Kasumi-1 (cell line): Measurements from ENCODE around the gene CALD1.
A peak's percentile ranks its signal among the peaks of the same experiment; 100 is the strongest.

Source experiments
- DNase-seq, 2 experiments: peaks; one replicate each; lab custom pipeline; 2025; lab: John Stamatoyannopoulos, UW

CALD1 gene

DNA sequence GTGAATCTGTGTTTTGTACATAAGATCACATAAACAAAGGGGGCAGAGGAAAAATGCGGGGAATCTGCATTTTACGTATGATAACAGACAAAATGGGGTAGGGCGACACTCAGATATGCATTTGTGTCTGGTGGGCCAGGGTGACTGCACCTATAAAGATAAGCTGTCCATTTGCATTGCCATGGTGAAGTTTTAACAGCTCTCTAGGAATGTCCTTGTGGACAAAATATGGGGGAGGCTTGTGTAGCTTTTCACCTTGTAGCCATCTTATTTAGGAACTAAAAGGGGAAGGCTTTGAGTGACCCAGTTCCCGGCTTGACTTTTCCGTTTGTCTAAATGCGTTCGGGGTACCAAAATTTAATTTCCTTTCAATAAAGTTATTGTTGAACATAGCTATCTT is 114.5 kb downstream of the CALD1 start:
- no peak for DNase-seq

DNA sequence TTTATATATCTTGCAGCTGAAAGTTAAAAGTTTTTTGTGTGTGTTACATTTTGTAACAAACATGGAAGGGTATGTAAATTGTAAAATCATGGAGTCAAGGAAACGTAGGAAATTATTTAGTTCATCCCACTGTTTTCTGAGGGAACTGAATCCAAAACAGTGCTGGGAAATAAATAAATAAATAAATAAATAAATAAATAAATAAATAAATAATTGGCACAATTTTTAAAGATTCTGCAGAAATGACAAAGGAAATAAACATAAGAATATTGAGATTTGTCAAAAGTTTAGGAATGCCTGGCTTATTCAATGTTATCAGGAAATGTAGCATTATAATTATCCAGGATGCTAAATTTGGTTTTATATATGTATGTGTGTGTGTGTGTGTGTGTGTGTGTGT is 115.5 kb downstream of the CALD1 start:
- DNase-seq, result no peak

DNA sequence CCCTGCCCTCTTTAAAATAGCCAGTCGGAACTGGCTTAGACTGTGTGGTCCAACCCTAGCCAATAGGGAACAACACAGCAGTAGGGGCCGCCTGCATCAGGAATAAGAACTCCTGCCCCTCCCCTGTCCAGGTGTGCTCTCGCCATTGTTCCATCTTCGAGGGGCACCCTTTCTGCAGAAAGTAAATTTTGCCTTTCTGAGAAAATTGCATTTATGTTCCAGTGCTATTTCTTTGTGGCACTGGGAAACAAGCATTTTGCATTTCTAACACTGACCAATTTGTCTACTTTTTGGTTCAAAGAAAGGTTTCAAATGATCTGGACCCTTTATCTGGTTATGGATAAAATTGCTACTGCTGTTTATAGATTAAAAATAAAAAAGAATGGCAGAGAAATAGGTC is 116.6 kb downstream of the CALD1 start:
- no peak for DNase-seq

DNA sequence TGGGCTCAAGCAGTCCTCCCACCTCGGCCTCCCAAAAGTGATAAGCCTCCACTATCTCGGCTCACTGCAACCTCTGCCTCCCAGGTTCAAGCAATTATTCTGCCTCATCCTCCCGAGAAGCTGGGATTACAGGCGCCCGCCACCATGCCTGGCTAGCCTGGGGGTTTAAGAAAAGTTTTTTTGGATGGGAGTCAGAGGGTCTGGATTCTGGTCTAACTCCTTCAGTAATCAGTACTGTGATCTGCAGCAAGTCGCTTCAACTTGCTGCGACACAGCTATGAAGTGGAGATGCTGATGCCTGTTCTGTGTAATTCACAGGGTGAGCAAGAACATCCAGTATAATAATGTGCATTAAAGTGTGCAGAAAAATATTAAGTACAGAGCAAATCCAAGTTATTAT is 118.5 kb downstream of the CALD1 start:
- no peak for DNase-seq

DNA sequence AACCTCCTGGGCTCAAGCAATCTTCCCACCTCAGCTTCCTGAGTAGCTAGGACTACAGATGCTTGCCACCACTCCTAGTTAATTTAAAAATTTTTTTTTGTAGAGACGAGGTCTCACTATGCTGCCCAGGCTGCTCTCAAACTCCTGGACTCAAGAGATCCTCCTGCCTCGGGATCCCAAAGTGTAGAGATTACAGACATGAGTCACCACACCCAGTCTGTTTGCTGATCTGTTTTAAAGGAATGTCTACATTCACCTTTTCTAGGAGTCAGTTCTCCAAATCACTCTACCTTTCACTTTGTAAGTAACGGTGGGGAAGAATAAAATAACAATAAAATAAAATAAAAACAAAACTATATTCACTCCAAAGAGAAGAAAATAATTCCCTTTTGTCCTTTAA is 120.3 kb downstream of the CALD1 start:
- no peak for DNase-seq

DNA sequence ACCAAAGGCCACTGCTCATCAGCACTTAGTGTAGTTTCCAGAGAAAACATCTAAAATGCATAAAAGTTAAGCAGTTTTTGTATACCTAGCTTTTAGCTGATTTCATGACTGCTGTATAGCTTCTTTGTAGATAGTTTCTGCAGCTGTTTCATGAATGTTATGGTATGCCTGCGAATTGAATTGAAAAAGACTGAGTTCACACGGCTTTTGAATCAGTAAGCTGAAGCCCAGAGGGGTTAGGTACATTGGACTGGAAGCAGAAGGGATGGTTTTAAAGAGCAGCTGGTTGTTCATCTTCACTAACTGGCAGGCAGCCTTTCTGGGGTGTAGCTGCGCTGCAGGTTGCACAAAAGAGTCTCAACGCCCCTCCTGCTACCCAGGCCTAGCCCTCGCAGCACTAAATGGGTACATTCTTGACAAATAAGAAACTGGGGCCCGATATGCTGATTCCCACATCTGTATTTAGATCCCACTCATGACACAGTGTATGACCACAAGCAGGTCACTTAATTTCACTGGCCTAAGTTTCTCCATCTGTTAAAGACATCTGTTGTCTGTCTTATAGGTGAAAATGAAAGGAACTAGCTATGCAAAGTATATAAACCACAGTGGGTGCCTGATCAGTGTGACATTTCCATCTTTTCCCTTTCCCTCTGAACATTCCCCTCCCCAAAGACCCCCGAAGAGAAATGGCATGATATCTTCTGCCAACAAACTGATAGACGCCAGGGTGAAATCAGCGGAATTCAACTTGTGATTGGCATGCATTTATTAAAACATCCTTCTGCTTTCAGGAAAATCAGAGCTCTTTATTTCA is 120.9 kb downstream of the CALD1 start:
- no peak for DNase-seq

DNA sequence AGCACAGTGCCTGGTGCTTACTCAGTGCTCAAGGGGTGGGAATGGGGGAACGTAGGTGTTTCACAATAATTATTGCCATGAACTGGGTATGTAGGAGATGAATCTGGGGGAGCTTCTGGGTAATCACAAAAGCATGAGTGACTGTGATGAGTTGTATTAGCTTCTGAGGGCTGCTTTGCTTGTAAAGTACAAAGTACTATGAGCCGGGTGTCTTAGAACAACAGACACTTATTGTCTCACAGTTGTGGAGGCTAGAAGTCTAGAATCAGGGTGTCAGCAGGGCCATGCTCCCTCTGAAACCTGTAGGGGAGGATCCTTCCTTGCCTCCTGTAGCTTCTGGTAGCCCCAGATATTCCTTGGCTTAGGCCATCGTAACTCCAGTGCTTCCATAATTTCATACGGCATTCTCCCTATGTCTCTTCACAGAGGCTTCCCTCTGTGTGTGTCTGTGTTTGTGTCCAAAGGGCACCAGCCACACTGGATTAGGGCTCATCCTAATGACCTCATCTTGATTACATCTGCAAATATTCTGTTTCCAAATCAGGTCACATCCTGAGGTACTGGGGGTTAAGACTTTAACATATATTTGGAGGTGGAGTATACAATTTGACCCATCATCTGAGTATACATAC is 122.1 kb downstream of the CALD1 start:
- no peak for DNase-seq

DNA sequence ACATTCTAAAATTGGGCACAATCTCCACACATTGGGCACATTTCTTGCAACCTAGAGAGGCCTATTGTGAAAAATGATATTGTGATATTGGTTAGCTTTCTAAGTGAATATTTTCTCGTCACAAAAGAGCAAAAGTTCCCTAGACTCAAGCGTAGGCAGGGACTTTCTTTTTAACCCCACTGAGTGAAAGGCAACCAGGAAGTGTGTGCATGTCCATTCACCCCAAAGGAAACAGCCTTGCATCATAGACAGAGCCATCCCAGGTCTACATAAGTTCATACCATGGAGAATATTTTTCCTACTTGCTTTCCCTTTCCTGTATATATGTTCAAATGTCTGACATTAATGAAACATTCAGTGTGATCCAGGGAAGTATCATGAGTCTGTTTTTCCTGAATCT is 122.6 kb downstream of the CALD1 start:
- no peak for DNase-seq

DNA sequence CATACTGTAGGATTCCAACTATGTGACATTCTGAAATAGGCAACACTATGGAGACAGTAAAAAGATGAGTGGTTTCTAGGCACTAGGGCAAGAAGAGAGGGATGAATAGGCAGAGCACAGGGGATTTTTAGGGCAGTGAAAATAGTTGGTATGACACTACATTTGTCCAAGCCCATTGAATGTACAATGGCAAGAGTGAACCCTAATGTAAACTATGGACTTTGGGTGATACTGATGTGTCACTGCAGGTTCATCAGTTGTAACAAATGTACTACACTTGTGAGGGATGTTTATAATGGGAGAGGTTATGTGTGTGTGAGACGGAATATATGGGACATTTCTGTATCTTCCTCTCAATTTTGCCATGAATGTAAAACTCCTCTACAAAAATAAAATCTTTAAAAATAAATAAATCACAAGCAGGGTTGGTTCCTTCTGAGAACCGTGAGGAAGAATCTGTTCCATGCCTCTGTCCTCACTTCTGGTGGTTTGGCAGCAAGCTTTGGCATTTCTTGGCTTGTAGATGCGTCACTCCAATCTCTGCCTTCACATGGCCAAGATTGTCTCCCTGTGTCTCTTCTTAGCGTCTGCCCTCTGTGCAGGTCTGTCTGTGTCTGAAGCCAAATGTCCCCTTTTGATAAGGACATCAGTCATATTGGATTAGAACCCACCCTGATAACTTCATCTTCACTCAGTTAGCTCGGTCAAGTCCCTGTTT is 123.8 kb downstream of the CALD1 start:
- DNase-seq, result no peak

DNA sequence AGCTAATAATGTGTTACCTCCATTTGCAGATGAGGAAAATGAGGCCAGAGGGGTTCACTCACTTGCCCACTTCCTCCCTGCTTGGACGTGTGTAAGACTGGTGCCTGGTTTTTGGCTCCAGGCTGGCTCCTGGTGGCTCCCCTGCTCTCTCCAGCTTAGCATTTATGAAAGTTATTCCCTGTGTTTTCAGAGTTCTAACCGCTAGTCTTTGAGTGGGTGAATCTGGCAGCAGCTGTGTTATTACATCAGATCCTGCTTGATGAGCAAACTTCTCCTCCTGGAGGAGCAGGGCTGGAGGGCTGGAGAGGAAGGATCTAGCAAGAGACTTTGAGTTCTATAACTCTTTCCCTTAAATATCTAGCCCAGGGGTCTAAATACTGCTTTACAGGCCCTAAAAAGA is 125.9 kb downstream of the CALD1 start:
- peak in 1 of 2 experiments; percentile 7 for DNase-seq

DNA sequence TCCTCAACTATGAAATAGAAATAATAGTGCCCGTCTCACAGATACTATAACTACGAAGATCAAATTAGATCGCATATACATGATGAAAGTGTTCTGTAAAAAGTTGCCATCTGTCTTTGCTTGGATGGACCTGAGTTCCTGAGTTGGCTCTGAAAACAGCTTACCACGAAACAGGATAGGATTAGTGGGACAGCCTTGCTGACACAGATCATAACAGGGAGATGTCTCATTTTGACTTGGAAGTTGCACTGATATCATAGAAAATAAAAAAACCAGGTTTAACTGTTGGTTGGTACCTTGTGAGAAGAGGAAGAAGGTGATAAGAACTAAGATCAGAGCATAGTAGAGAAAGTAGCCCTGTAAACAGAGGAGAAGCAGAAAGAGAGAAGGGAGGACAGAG is 127.6 kb downstream of the CALD1 start:
- DNase-seq, result no peak

DNA sequence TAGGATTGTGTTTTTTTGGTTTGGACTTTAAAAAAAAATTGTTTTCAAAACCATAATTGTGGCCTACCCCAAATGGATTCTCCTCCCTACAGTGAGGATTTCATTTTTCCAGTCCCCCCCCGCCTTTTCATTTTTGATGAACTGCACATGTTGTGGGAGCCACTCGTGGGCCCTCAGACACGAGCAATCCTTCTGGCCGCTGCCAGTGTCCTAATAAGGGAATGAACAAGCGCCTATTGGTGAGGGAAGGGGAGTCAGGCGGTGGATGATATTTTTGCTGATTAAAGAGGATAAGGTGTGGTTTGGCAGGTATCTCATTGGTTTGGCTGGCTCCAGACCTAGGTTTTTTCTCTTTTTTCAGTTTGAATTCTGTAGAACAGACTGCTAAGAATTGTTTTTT is 128.2 kb downstream of the CALD1 start:
- DNase-seq, result no peak

DNA sequence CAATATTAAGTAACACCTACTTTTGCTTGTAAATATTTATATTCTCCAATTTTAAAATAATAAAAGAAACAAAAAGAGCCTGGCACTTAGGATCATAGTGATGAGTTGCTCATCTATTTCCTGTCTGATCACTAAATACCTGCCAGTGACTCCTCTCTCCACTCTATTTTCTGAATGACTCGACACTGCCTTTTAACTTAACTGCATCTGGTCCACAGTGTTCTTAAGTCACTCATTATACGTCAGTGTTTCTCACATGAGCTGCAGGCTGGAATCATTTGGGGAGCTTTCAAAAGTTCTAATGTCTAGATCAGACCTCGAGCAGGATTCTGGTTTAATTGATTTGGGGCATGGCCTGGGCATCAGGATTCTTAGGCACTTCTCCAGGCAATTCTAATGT is 128.9 kb downstream of the CALD1 start:
- no peak for DNase-seq

DNA sequence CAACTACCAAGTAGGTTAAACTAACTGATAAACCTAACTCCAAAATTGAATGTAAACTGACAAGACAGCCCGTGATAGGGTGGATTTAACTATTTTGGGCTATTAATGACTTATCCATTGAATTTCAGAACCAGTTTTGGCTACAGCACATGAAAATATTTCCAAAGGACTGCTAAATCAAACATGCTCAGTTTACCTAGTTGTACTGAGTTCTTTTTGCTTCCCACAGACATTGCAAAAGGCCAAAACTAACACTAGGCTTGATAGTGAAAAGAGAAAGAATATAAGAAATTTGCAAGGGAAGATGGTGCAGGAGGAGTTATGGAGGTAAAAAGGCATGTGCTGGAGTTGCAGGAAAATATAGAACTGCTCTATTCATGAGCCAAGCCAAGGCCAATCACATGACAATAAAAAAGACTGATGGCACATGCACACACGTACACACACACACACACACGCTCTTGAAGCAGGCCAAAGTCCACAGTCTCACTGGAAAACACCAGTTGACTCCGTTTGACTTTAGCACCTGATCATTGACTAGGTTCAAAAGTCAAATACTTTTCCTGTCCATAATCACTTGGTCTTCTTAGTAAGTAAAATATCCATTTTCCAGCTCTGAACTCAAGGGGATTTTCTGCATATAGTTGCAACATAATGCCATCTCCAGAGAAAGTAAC is 130.9 kb downstream of the CALD1 start:
- no peak for DNase-seq

DNA sequence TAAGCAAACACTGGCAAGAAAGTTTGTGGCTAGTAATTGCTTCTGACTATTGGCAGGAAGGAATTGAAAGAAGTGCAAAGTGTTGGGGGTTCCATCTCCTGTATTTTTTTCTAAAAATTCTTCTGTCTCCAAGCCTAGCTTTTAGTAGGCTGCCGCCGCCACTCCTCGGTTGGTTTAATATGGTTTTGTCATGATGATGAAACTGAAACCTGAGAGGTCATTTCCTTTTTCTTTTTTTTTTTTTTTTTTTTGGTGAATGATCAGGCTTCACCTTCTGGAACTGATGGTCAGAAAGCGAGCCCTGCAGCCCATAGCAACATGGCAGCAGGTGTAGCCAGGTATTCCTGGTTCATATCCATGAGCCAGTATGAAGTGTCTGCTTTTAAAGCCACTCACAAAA is 131.5 kb downstream of the CALD1 start:
- no peak for DNase-seq

DNA sequence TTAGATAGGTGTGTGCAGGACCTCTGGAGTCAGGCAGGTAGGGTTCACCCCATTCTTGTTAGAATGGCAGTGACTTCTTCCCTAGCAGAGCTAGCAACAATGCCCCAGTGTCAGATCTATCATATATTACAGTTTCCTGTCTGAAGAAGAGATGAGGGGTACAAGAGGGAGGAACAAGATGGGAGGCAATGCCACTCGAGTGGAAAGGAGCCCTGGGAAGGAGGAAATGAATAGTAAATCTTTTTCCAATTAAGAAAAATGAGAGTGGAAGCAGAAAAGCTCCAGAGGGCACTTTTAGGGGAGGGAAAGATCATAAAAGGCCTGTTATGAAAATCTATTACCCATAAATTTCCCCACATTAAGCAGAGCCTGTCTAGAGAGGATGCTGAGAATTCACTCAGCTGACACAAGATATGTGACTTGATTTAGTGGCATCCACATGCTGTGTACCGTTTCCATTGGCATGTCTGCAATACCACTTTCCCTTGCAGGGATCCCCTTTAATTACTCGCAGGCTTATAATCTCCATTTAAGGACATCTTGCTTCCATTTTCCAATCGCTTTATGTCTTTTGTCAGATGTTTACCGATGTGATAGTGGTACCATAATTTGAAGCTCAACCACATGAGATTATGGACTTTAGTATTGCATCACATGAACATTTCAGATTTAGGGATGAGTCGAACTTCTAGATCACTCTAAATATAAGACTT is 136.9 kb downstream of the CALD1 start:
- DNase-seq, result no peak

DNA sequence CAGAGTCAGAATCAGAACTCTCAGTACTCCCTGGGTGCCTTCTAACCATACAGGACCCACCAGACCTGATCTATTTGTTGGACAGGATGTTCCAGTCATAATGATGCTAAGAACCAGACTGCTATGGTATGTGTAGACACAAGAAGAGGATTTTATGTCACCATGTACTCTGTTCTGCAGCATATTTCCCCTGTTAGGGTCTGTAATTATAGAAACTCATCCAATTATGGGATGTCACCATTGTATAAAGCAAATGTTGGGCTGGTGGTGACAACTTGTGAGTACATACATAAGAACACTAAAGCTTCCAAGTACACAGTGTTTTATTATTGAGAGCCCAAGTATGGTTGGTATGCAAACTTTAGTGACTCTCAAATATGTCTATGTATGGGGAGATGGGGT is 139.8 kb downstream of the CALD1 start:
- DNase-seq, result no peak

DNA sequence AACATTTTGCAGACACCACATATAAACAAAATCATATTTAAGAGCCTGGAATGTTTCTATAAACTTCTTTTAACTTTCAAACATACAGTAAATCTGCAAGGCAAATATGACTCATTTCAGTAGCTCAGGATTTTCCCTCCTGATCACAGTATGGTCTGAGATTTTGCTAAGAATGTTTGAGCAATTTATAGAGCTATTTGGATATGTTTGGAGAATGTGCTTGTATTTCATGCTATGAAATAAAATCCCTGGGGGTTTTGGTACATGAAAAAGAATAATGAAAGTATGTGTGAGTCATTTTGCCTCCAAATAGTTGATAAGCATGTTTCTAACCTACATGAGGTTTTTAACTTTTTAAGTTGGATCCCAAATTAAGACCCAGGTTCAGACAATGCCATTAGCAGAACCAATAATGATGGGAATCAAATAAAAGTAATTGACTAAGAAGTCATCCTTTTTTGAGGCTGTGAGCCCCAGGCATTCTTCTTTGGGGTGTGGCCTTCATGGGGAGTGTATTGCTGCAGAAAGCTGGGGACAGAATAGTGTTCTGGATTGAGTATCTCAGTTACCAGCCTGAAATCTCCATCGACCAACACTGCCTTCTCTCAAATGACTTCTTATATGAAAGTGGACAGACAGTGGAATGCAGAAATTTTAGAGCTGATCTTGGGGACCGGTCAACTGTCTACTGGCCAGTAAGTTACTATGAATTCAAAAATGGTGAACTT is 140.8 kb downstream of the CALD1 start:
- DNase-seq, result no peak

DNA sequence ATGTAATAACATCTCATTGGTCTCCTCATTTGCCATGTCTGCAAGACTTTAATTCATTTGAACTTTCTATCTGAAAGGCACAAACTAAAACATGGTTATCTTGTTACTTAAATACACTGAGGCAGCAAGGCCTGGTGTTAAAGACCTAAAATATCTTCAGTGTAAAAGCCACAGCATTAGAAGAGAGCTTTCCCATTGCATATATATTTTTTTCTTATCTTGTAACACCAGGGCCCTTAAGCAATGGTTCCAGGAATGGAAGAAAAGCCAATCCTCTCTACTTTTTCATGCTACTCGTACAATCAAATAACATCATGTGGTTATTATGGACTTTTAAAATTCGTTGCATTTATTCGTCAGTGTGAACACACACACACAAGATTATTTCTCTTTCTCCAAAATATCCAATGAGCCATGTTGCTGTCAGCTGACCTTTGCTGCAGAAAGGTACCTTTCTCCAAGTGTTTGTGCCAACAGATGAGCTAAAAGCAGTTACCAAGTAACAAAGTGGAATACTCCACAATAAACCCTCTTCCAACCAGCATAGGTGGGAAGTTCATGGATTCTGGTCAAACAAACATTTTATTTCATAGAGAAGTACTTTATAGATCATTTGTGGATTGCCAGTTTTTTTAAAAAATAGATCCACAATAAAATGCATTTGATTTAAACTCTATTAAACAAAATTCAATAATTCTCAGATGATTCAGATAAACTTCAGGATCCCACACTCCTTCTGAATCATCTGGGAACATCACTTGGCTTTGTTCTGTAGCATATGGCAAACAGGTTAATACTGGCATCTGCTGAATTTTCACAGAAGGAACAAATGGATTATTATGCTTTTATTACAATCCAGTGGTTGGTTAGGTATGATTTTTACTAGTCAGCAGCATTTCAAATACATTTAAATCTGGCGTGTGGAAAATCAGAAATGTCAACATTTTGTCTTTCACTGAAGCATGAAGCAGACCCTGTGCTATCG is 143.6 kb downstream of the CALD1 start:
- DNase-seq, result no peak

DNA sequence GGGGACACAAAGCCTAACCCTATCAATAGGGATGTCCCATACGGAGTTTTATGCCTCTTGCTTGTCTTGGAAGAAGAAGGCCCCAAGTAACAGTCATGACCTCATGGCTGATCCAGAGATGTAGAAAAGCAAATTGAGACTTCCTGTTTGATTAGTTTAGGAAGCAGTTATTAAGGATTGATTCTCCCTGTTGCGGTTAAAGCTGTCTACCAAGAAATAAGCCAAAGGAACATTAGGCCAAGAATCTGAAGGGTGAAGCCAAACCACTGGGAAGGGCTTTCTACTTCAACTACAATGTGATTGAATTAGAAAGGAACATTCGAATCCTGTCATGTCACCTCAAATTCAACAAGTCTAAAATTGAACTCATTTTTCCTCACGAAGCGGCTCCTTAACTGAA is 146.3 kb downstream of the CALD1 start:
- DNase-seq, result no peak
